DOHH2 (cell line): Measurements from ENCODE around the gene TPTE2.
"Not testable (repeated sequence)": the region's sequence is repeated elsewhere in the genome, so short reads cannot be mapped to it uniquely, and the experiment has no call there.

Experiments used
- CTCF ChIP-seq: fragments of 200-600 bp; sonication (generic); IDR thresholded peaks from one replicate; pipeline ENCODE4 v1.5.1; 2014; ENCODE audit warnings: antibody characterized with exemption, mild to moderate bottlenecking, low read depth, low read length; ENCODE audit not compliant: poor library complexity, severe bottlenecking
- EZH2phosphoT487 ChIP-seq: fragments of 200-600 bp; sonication (generic); IDR thresholded peaks from 2 replicates; pipeline ENCODE4 v1.6.1; 2017; ENCODE audit warnings: borderline replicate concordance, mild to moderate bottlenecking, antibody characterized with exemption, low read length, moderate library complexity, mixed read lengths

DNA sequence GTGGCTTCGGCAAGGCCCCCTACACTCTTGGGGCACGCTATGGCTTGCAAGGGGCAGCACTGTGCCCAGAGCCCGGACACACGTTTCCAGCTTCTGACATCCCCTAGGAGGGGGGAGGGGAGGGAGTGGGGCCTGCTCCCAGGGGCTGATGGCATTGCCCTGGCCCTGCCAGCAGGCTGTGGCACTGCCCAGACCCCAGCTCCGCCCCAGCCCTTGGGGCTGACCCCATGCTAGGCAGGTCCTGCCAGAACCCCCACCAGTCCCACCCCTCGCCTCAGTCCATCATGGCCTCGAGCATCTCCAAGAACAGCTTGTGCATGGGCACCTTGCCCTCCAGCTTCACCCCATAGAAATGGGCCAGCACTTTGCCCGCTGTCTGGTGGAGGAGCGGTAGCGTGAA lies 1.6 kb downstream of the TPTE2 start:
- not testable (repeated sequence) for TF ChIP-seq CTCF, EZH2phosphoT487
